HepG2 (cell line): Measurements from ENCODE around the gene FAM118A.

ENCODE experiments used
- CBX2 ChIP-seq, 2 experiments: fragments of 200-600 bp in 1 of 2; sonication (generic); formaldehyde crosslinking in 1 of 2; IDR thresholded peaks; 2 replicates each; pipeline versions ENCODE4 v1.7.0 to v1.8.1; 2018 to 2022; ENCODE audit warnings: low read depth in 2 of 2, low read length in 1 of 2, mild to moderate bottlenecking in 1 of 2, missing genetic modification reagents in 1 of 2
- EP300 ChIP-seq, 3 experiments: sonication (generic) in 1 of 3; formaldehyde crosslinking in 1 of 3; IDR thresholded peaks; 2 replicates each; pipeline versions ENCODE4 v1.5.1 to v1.6.1; 2011 to 2020; ENCODE audit warnings: low read depth in 2 of 3, low read length in 2 of 3, borderline replicate concordance in 1 of 3, improper control_type of control experiment in 1 of 3, mild to moderate bottlenecking in 1 of 3, missing genetic modification reagents in 1 of 3, moderate library complexity in 1 of 3
- ETV6 ChIP-seq: sonication (generic); formaldehyde crosslinking; conservative IDR thresholded peaks from 2 replicates; pipeline ENCODE4 v1.4.0; 2020; ENCODE audit warnings: missing genetic modification reagents
- JUN ChIP-seq: sonication (generic); formaldehyde crosslinking; IDR thresholded peaks from 2 replicates; pipeline ENCODE4 v1.4.0; 2020; ENCODE audit warnings: mild to moderate bottlenecking, missing genetic modification reagents
- KLF9 ChIP-seq: IDR thresholded peaks from 2 replicates; pipeline ENCODE4 v1.6.1; 2016; ENCODE audit warnings: low read depth
- TEF ChIP-seq: sonication (generic); formaldehyde crosslinking; IDR thresholded peaks from 2 replicates; pipeline ENCODE4 v1.5.0; 2020; ENCODE audit warnings: missing genetic modification reagents
- TF ChIP-seq, protein P1 (sequence below): sonication (generic); formaldehyde crosslinking; IDR thresholded peaks from 2 replicates; pipeline ENCODE4 v1.4.0; 2020; ENCODE audit warnings: missing genetic modification reagents

DNA sequence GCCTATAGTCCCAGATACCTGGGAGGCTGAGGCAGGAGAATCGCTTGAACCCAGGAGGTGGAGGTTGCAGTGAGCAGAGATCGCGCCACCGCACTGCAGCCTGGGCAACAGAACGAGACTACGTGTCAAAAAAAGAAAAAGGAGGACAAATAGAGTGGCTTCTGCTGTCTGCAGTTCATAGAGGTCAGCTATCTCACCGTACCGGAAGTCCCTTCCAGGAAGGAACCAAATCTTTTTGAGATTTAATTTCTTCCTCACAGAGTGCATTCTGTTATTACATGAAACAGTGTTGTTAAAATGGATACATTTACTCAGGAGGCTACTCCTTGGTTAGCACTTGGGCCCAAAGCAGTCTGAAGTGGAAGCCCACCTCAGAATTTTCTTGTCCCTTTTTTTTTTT is 33.4 kb downstream of the FAM118A start:
- no peak for TF ChIP-seq EP300 (IDR thresholded peaks at IDR 0.05; ENCODE audit: low read depth in 2 of 2, low read length in 2 of 2)
- TF ChIP-seq EP300 (CRISPR knock-in tag; IDR thresholded peaks at IDR 0.05; ENCODE audit: borderline replicate concordance), result no peak
- no peak for TF ChIP-seq KLF9 (CRISPR knock-in tag)
- TF ChIP-seq ETV6 (CRISPR knock-in tag), result no peak
- TF ChIP-seq, protein P1, sequence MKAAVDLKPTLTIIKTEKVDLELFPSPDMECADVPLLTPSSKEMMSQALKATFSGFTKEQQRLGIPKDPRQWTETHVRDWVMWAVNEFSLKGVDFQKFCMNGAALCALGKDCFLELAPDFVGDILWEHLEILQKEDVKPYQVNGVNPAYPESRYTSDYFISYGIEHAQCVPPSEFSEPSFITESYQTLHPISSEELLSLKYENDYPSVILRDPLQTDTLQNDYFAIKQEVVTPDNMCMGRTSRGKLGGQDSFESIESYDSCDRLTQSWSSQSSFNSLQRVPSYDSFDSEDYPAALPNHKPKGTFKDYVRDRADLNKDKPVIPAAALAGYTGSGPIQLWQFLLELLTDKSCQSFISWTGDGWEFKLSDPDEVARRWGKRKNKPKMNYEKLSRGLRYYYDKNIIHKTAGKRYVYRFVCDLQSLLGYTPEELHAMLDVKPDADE (CRISPR knock-in tag), result no peak
- TF ChIP-seq JUN (CRISPR knock-in tag), result no peak
- TF ChIP-seq TEF (CRISPR knock-in tag), result no peak
- no peak for TF ChIP-seq CBX2 (IDR thresholded peaks at IDR 0.05; ENCODE audit: low read depth, low read length)
- no peak for TF ChIP-seq CBX2 (CRISPR knock-in tag; IDR thresholded peaks at IDR 0.05; ENCODE audit: low read depth)
